B cell (primary cell): Measurements from ENCODE around the gene KANK3. TPM values are rescaled to one million over a fixed set of nuclear protein-coding genes. Genes with fewer than 3 reads are reported as not detected.
A peak's percentile ranks its signal among the peaks of the same experiment; 100 is the strongest.

Experiments
- ATAC-seq: fragments of 200-7000 bp; cut with Tn5 transposase; one replicate; pipeline ENCODE4 v1.10.0; 2021; ENCODE audit warnings: low read depth, mild to moderate bottlenecking, moderate number of reproducible peaks, moderate library complexity
- CTCF ChIA-PET: fragments of 350-600 bp; sonication (Branson Sonifier 250); formaldehyde crosslinking; loops from one replicate; lab custom pipeline; 2021; ENCODE audit warnings: antibody characterized with exemption, inconsistent platforms; lab: Charles Lee
- POLR2A ChIA-PET: fragments of 350-600 bp; sonication (Branson Sonifier 250); formaldehyde crosslinking; loops from one replicate; lab custom pipeline; 2021; ENCODE audit warnings: antibody characterized with exemption; lab: Charles Lee
- DNase-seq: peaks from one replicate; pipeline ENCODE4 v3.0.0; 2013
- H2AFZ ChIP-seq: 2 replicates; pipeline ENCODE4 v1.6.1; 2012; ENCODE audit warnings: mild to moderate bottlenecking, low read depth, low read length; ENCODE audit not compliant: insufficient read depth, poor library complexity, severe bottlenecking
- H3K27ac ChIP-seq, 2 donors: 1 replicate in 1 of 2; 2 replicates in 1 of 2; pipeline ENCODE4 v1.5.1; 2012 to 2013; ENCODE audit warnings: low read length in 2 of 2, mild to moderate bottlenecking in 2 of 2, moderate library complexity in 1 of 2
- H3K27me3 ChIP-seq, 4 experiments: fragments of 200-600 bp in 1 of 4; sonication (generic) in 1 of 4; replicated peaks in 1 of 4; 1 replicate in 2 of 4; 2 replicates in 2 of 4; pipeline versions ENCODE4 v1.6.1 to v1.7.0; 2013 to 2016; ENCODE audit warnings: low read length in 3 of 4, mild to moderate bottlenecking in 2 of 4, mixed read lengths in 1 of 4, moderate library complexity in 1 of 4; ENCODE audit not compliant: insufficient read depth in 4 of 4, control insufficient read depth in 3 of 4; ENCODE audit errors: control extremely low read depth in 1 of 4
- H3K36me3 ChIP-seq, 2 experiments: replicated peaks in 1 of 2; 1 replicate in 1 of 2; 2 replicates in 1 of 2; pipeline versions ENCODE4 v1.6.1 to v1.7.1; 2013; ENCODE audit warnings: low read length in 1 of 2; ENCODE audit not compliant: insufficient read depth in 2 of 2, control insufficient read depth in 1 of 2; ENCODE audit errors: control extremely low read depth in 1 of 2, extremely low read depth in 1 of 2
- H3K4me1 ChIP-seq, 2 donors: fragments of 200-600 bp in 1 of 2; sonication (generic) in 1 of 2; 1 replicate in 1 of 2; 2 replicates in 1 of 2; pipeline versions ENCODE4 v1.5.1 to v1.6.1; 2013 to 2017; ENCODE audit warnings: low read length in 2 of 2; ENCODE audit not compliant: control insufficient read depth in 2 of 2, insufficient read depth in 2 of 2
- H3K4me2 ChIP-seq: replicated peaks from 2 replicates; pipeline ENCODE3; 2012; ENCODE audit warnings: mild to moderate bottlenecking, low read depth, low read length; ENCODE audit not compliant: poor library complexity, severe bottlenecking
- H3K4me3 ChIP-seq, 5 experiments: fragments of 200-600 bp in 1 of 5; sonication (generic) in 1 of 5; 1 replicate in 3 of 5; 2 replicates in 2 of 5; pipeline versions ENCODE4 v1.5.1 to v1.7.0; 2011 to 2016; ENCODE audit warnings: low read length in 4 of 5, mild to moderate bottlenecking in 4 of 5, low read depth in 2 of 5, control low read depth in 1 of 5, moderate library complexity in 1 of 5; ENCODE audit not compliant: insufficient read depth in 1 of 5; ENCODE audit errors: control extremely low read depth in 1 of 5, extremely low read depth in 1 of 5
- H3K79me2 ChIP-seq: fragments of 200-600 bp; sonication (generic); one replicate; pipeline ENCODE4 v1.6.0; 2016; ENCODE audit warnings: low read length; ENCODE audit not compliant: control insufficient read depth, insufficient read depth
- H3K9ac ChIP-seq: fragments of 200-600 bp; sonication (generic); 2 replicates; pipeline ENCODE4 v1.6.1; 2017; ENCODE audit warnings: mild to moderate bottlenecking, low read length, moderate library complexity
- H3K9me3 ChIP-seq, 3 donors: one replicate each; pipeline versions ENCODE4 v1.6.1 to v1.7.1; 2013; ENCODE audit warnings: low read length in 2 of 3; ENCODE audit not compliant: control insufficient read depth in 2 of 3, insufficient read depth in 1 of 3; ENCODE audit errors: control extremely low read depth in 1 of 3
- H4K20me1 ChIP-seq: 2 replicates; pipeline ENCODE4 v1.6.0; 2012; ENCODE audit warnings: mild to moderate bottlenecking, low read length; ENCODE audit not compliant: insufficient read depth, control insufficient read depth, poor library complexity, severe bottlenecking
- H3K27ac Mint-ChIP-seq: one replicate; pipeline ENCODE4 v1.8.0; 2021; ENCODE audit warnings: mixed read lengths
- H3K27me3 Mint-ChIP-seq: one replicate; pipeline ENCODE4 v1.8.0; 2021; ENCODE audit warnings: mixed read lengths
- H3K4me1 Mint-ChIP-seq: one replicate; pipeline ENCODE4 v1.8.0; 2021; ENCODE audit warnings: mixed read lengths
- H3K4me3 Mint-ChIP-seq: one replicate; pipeline ENCODE4 v1.8.0; 2021; ENCODE audit warnings: mixed read lengths
- H3K9me3 Mint-ChIP-seq: one replicate; pipeline ENCODE4 v1.8.0; 2022; ENCODE audit warnings: mixed read lengths; ENCODE audit not compliant: insufficient read depth
- EZH2 ChIP-seq: IDR thresholded peaks from 2 replicates; pipeline ENCODE4 v1.6.1; 2012; ENCODE audit warnings: borderline replicate concordance, low read depth, mild to moderate bottlenecking, moderate library complexity, low read length; ENCODE audit not compliant: insufficient read depth, poor library complexity, severe bottlenecking
- WGBS: methylation state at CpG from one replicate; pipeline ENCODE4 v1.1.5; 2013; ENCODE audit warnings: missing lambda C conversion rate; ENCODE audit not compliant: insufficient coverage; 5-methylcytosine and 5-hydroxymethylcytosine counted together
- intact Hi-C: fragments of 100-400 bp; cut with micrococcal nuclease; formaldehyde crosslinking; loops from one replicate; pipeline ENCODE4 v1.10.0; 2022
- polyA plus RNA-seq: library from polyadenylated mRNA; depleted of rRNA; stranded (reverse); fragments of >200 nt; gene quantifications from 2 replicates; pipeline ENCODE4 v1.2.3, GENCODE V29; 2012
- total RNA-seq, 2 donors: library from RNA; stranded (reverse); fragments of 120-200 nt in 1 of 2; gene quantifications; 1 replicate in 1 of 2; 2 replicates in 1 of 2; pipeline versions ENCODE4 v1.2.3 to v1.2.4, GENCODE V29; 2013 to 2022
- TF ChIP-seq, protein P1 (sequence below): fragments of 200-600 bp; IDR thresholded peaks from one replicate; pipeline ENCODE4 v1.8.0; 2022; ENCODE audit warnings: antibody characterized with exemption, mild to moderate bottlenecking

The KANK3 gene
- total and polyA plus RNA-seq, 2 donors (not counting 1 experiment from before 2014, with no cell fraction given) = 0.27 to 0.34 TPM

DNA sequence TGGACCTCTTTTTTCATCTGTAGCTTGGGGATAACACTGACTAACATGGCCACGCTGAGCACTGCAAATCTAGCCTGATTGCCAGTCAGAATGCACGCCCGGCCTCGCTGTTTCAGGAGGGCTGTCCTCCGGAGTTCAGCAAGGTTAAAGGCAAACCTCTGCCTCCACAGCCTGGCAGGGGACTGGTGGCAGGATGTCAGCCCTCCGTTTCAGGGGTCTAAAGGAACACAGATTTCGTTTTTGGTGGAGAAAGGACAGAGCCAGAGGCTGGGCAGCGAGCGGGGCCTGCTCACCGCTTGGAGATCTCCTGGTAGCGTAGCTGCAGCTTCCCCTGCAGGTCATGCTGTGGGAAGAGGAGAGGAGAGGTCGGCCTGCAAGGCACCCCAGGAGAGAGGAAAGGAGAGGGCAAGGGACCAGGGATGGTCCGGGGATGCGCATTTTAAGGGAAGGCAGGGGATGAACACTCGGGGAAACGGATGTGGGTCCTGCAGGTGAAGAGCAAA is 22.4 kb downstream of the KANK3 start:
- Mint-ChIP-seq H3K4me1 (peaks cover 42% of the 10 kb centered on the region), H3K27ac (peak overlapping the region; percentile 91), H3K9me3 (no peaks in the 10 kb centered on the region), H3K27me3 (no peaks in the 10 kb centered on the region), H3K4me3 (peak overlapping the region; percentile 92)
- Histone ChIP-seq H3K4me2 (peak overlapping the region; percentile 90), H4K20me1 (peaks cover 13% of the 10 kb centered on the region), H3K4me3 (peak overlapping the region; percentile 78 to 99 (median 96)), H3K27ac (peak overlapping the region; percentile 80 to 92), H3K9ac (peak overlapping the region; percentile 98), H3K4me1 (peaks cover 18 to 39% of the 10 kb centered on the region in 2 donors), H3K9me3 (no peaks in the 10 kb centered on the region), H3K79me2 (peaks cover 53% of the 10 kb centered on the region), H3K27me3 (no peaks in the 10 kb centered on the region), H2AFZ (peak overlapping the region; percentile 91), H3K36me3 (peaks cover 0 to 26% of the 10 kb centered on the region in 2 experiments)
- POLR2A ChIA-PET = interaction anchor here (0.5 to 2.5 kb wide), 10 partner anchors 14 to 400 kb away, joined by 3 to 6 read pairs (median 4); partner anchors contain the start of genes RAB11B and ZNF414
- CTCF ChIA-PET = interaction anchor here (1.3 to 1.9 kb wide), 7 partner anchors 9 to 185 kb away, joined by 3 to 8 read pairs (median 5); no protein-coding TSS in a partner anchor
- WGBS = under 1% methylated on average over 14 of the region's 16 CpGs
- no peak for ATAC-seq
- intact Hi-C loops = loop anchor here (1.0 kb wide), 5 partner anchors 12 to 376 kb away; partner anchors contain the start of genes CD320 and RAB11B
- TF ChIP-seq, protein P1, sequence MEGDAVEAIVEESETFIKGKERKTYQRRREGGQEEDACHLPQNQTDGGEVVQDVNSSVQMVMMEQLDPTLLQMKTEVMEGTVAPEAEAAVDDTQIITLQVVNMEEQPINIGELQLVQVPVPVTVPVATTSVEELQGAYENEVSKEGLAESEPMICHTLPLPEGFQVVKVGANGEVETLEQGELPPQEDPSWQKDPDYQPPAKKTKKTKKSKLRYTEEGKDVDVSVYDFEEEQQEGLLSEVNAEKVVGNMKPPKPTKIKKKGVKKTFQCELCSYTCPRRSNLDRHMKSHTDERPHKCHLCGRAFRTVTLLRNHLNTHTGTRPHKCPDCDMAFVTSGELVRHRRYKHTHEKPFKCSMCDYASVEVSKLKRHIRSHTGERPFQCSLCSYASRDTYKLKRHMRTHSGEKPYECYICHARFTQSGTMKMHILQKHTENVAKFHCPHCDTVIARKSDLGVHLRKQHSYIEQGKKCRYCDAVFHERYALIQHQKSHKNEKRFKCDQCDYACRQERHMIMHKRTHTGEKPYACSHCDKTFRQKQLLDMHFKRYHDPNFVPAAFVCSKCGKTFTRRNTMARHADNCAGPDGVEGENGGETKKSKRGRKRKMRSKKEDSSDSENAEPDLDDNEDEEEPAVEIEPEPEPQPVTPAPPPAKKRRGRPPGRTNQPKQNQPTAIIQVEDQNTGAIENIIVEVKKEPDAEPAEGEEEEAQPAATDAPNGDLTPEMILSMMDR = no peak
- no peak for TF ChIP-seq EZH2
- DNase-seq = peak; percentile 33
